A673 (cell line): ENCODE results near the gene SH3RF3.

ENCODE experiments used
- CTCF ChIP-seq: fragments of 300-800, 200-600 bp; sonication (generic); conservative IDR thresholded peaks from 2 replicates; pipeline ENCODE4 v1.5.1; 2017; ENCODE audit warnings: low read depth, mild to moderate bottlenecking, antibody characterized with exemption, low read length, moderate library complexity, mixed read lengths
- EZH2 ChIP-seq: fragments of 200-600 bp; sonication (generic); IDR thresholded peaks from 2 replicates; pipeline ENCODE4 v1.6.1; 2017; ENCODE audit warnings: borderline replicate concordance, low read depth, mild to moderate bottlenecking, mixed read lengths, antibody characterized with exemption, low read length; ENCODE audit not compliant: poor library complexity, severe bottlenecking

GRCh38 chr2:109459485-109459884, 330.5 kb downstream of the SH3RF3 start:
- TF ChIP-seq CTCF (no peak), EZH2 (no peak)
